Astrocyte (in vitro differentiated cells and primary cell): ENCODE results near the gene PRIMA1.

Experiments
- CTCF ChIP-seq: IDR thresholded peaks from 2 replicates; pipeline ENCODE4 v1.5.1; 2011; ENCODE audit warnings: low read depth, mild to moderate bottlenecking, inconsistent platforms, low read length, moderate library complexity; ENCODE audit not compliant: insufficient read depth
- EZH2 ChIP-seq: IDR thresholded peaks from 2 replicates; pipeline ENCODE4 v1.6.1; 2012; ENCODE audit warnings: mild to moderate bottlenecking, low read length, inconsistent platforms; ENCODE audit not compliant: insufficient read depth

GRCh38 chr14:93690146-93690545 lies 98.1 kb downstream of the PRIMA1 start:
- TF ChIP-seq CTCF: no peak
- no peak for TF ChIP-seq EZH2
